GM21529 (cell line): ENCODE measurements around the gene PRR20E.
"Not testable (repeated sequence)": the region's sequence is repeated elsewhere in the genome, so short reads cannot be mapped to it uniquely, and the experiment has no call there.

Experiments
- ATAC-seq: cut with Tn5 transposase; IDR thresholded peaks from one replicate; pipeline ENCODE4 v1.9.1; 2021; ENCODE audit not compliant: unreplicated experiment

The PRR20E gene

GRCh38 chr13:57166897-57167296 is at the start of gene PRR20E:
TSS of gene PRR20E (plus strand) at chr13:57167197. CDS start at chr13:57167584, 387 bp downstream.
- not testable (repeated sequence) for ATAC-seq

DNA sequence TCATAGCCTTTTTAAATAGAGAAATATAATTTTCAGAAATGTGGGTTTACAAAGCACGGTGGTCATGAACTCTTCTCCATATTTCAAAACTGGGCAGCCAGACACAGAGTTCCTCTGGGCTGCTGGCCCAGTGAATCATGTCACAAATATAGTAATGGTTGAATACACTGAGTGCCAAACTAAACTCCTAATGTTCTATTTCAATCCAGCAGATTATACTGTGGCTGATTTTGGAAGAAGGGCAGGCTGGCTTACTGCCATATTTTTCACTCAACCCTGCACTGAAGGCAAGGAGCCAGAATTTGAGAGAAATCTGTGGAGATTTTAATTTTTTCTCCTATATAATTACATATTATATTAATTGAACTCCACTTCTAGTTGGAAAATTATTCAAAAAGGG is 43.3 kb upstream of the PRR20E start:
- no peak for ATAC-seq

DNA sequence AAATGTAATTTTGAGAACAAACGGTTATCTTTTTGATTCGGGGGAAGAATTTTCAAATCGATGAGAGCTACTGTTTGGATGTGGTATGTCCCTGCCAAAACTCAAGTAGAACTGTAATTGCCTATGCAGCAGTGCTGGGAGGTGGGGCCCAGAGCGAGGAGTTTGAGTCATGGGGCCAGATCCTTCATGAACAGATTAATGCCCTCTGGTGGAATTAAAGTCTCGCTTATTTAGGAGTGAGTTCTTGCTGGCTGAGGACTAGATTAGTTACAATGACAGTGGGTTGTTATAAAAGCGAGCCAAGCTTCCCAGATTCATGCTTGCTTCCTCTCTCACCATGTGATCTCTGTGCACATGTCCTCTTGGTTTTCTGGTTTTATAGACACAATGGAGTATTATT is 38.1 kb upstream of the PRR20E start:
- no peak for ATAC-seq

DNA sequence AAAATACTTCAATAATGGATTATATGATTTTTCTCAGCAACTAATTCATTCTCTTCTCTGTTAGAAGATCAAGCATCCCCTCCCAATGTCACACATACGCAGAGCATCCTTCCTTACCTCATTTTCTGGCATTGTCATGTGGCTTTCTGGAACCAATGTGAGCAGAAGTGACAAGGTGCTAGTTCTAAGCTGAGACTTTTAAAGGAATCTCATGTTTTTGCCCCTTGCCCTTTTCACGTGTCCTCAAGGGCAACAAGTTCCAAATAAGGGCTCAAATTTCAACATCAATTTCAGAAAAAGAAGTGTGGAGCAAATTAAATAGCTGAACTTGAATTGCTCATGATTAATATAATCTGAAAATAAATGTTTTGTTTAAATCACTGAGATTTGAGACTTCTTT is 30.9 kb upstream of the PRR20E start:
- ATAC-seq: no peak

DNA sequence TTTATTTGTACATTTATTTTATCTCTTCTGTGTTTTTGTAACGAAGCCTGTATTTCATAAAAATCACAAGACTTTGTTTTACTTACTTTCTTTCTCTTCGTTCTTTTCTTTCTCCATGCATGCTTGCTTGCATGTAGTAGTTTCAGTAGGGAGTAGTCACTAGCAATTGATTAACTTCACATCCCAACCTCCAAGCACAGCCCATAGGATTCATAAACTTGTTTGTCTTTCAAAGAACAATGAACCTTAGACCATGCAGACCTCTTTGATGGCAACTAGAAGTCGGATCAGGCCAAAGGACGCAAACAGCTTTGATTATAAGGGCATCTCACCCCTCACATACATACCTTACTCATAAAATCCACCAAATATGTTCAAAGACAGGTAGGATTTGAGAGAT is 29.4 kb upstream of the PRR20E start:
- no peak for ATAC-seq

DNA sequence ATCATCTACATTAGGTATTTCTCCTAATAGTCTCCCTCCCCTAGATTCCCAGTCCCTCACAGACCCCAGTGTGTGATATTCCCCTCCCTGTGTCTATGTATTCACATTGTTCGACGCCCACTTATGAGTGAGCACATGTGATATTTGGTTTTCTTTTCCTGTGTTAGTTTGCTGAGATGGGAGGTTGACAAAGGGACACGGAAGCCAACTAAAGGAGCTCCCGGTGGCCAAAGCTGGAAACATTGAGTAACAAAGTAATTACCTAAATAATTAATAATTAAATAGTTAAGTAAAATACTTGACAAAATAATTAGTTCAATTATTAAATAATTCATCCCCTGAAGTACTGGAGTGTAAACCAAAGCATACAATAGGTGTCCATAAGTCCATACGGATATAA is 28.0 kb upstream of the PRR20E start:
- ATAC-seq: no peak

- ATAC-seq: not testable (repeated sequence)
Measured at GRCh38 chr13:57139781-57140180, 27.2 kb upstream of the PRR20E start.

- not testable (repeated sequence) for ATAC-seq
Measured at GRCh38 chr13:57140235-57140968, 26.6 kb upstream of the PRR20E start, which contains the start of gene PRR20A. TSS of gene PRR20A (plus strand) at chr13:57140918. CDS start at chr13:57141305, 387 bp downstream.

GRCh38 chr13:57147188-57147587 is 19.8 kb upstream of the PRR20E start, which contains the start of gene PRR20B:
TSS of gene PRR20B (plus strand) at chr13:57147488. CDS start at chr13:57147875, 387 bp downstream.
- ATAC-seq: not testable (repeated sequence)

- not testable (repeated sequence) for ATAC-seq
Measured at GRCh38 chr13:57148106-57148505, 18.9 kb upstream of the PRR20E start.

- not testable (repeated sequence) for ATAC-seq
Measured at GRCh38 chr13:57153761-57154160, 13.2 kb upstream of the PRR20E start, which contains the start of gene PRR20C. TSS of gene PRR20C (plus strand) at chr13:57154061. CDS start at chr13:57154448, 387 bp downstream.

- ATAC-seq: not testable (repeated sequence)
Measured at GRCh38 chr13:57160332-57160731, 6.7 kb upstream of the PRR20E start, which contains the start of gene PRR20D. TSS of gene PRR20D (plus strand) at chr13:57160632. CDS start at chr13:57161019, 387 bp downstream.

- ATAC-seq: no peak
Measured at GRCh38 chr13:57191667-57192066, 24.7 kb downstream of the PRR20E start.

DNA sequence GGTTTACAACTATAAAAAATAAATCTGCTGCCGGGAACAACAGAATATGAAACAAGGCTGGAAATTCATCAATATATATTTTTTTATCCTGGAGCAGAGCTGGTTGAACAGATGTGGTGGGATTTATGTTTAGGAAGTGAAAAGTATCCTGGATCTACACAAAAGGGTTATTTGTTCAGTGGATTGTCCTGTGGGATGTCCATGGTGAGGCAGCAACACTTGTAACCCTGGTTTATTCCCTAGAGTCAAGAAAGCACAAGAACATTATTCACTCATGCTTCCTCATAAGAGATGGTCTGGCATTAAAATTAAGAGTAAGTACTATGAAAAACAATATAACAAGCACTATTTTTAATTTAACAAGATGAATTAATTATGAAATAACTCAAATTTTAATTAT is 46.0 kb downstream of the PRR20E start:
- ATAC-seq: no peak
